Thymus (tissue), 11 donors: Measurements from ENCODE around the gene CACNA1G. TPM values are rescaled to one million over a fixed set of nuclear protein-coding genes. Genes with fewer than 3 reads are reported as not detected.

Experiments
- DNase-seq, 9 donors: peaks; one replicate each; pipeline ENCODE4 v3.0.0-alpha.2; 2013; ENCODE audit warnings: low spot score in 9 of 9, low read depth in 6 of 9, missing footprints in 1 of 9
- H3K27ac ChIP-seq, 2 donors: one replicate each; pipeline ENCODE4 v1.5.1; 2013; ENCODE audit warnings: control low read depth in 1 of 2, low read depth in 1 of 2, low read length in 1 of 2, mild to moderate bottlenecking in 1 of 2, moderate library complexity in 1 of 2
- H3K27me3 ChIP-seq, 2 donors: one replicate each; pipeline ENCODE4 v1.5.1; 2013; ENCODE audit warnings: low read length in 1 of 2; ENCODE audit not compliant: control insufficient read depth in 2 of 2, insufficient read depth in 1 of 2
- H3K36me3 ChIP-seq, 2 donors: one replicate each; pipeline ENCODE4 v1.5.1; 2013; ENCODE audit warnings: low read length in 1 of 2, mild to moderate bottlenecking in 1 of 2, moderate library complexity in 1 of 2; ENCODE audit not compliant: control insufficient read depth in 2 of 2, insufficient read depth in 2 of 2
- H3K4me1 ChIP-seq, 2 donors: one replicate each; pipeline ENCODE4 v1.5.1; 2013; ENCODE audit warnings: low read length in 2 of 2; ENCODE audit not compliant: control insufficient read depth in 2 of 2, insufficient read depth in 2 of 2
- H3K4me3 ChIP-seq, 2 donors: one replicate each; pipeline ENCODE4 v1.5.1; 2013; ENCODE audit warnings: low read length in 2 of 2, control low read depth in 1 of 2, mild to moderate bottlenecking in 1 of 2
- H3K9me3 ChIP-seq, 2 donors: one replicate each; pipeline ENCODE4 v1.5.1; 2013; ENCODE audit warnings: low read length in 1 of 2, mild to moderate bottlenecking in 1 of 2; ENCODE audit not compliant: control insufficient read depth in 2 of 2, insufficient read depth in 1 of 2
- WGBS: extraction: QIAGEN DNeasy Blood & Tissue Kit; methylation state at CpG from one replicate; pipeline ENCODE4 v1.1.7; 2013; 5-methylcytosine and 5-hydroxymethylcytosine counted together
- polyA plus RNA-seq: library from polyadenylated mRNA; stranded (reverse); fragments of 200-250 nt; gene quantifications from one replicate; pipeline ENCODE4 v1.2.3, GENCODE V29; 2013
- total RNA-seq: library from RNA; stranded (reverse); fragments of 120-200 nt; gene quantifications from one replicate; pipeline ENCODE4 v1.2.4, GENCODE V29; 2013
- donor health status: healthy.

The CACNA1G gene
- total and polyA plus RNA-seq, 2 donors, result 0.27 to 0.38 TPM

GRCh38 chr17:50560931-50561745, 623 bp downstream of the CACNA1G start:
- H3K27ac ChIP-seq, result no peak overlapping the region
- H3K9me3 ChIP-seq, result peaks cover 1 to 6% of the 10 kb centered on the region in 2 donors
- H3K36me3 ChIP-seq, result no peaks in the 10 kb centered on the region
- WGBS, result 2% methylated on average over 88 of the region's 88 CpGs
- H3K4me1 ChIP-seq, result peaks cover 5 to 47% of the 10 kb centered on the region in 2 donors
- peaks cover 85 to 100% of the 10 kb centered on the region in 2 donors for H3K27me3 ChIP-seq
- peak overlapping the region in 1 of 2 donors; percentile 54 for H3K4me3 ChIP-seq
- no peak for DNase-seq

- Histone ChIP-seq H3K36me3 (no peaks in the 10 kb centered on the region), H3K27ac (no peak overlapping the region), H3K9me3 (peaks cover 1 to 6% of the 10 kb centered on the region in 2 donors), H3K27me3 (peaks cover 84 to 100% of the 10 kb centered on the region in 2 donors), H3K4me1 (peaks cover 5 to 47% of the 10 kb centered on the region in 2 donors), H3K4me3 (peak overlapping the region in 1 of 2 donors; percentile 54)
- DNase-seq, result no peak
- 2% methylated on average over 27 of the region's 27 CpGs for WGBS
Measured at GRCh38 chr17:50561746-50562141, 1.2 kb downstream of the CACNA1G start.

GRCh38 chr17:50562242-50563091, 2.0 kb downstream of the CACNA1G start:
- peaks cover 5 to 47% of the 10 kb centered on the region in 2 donors for H3K4me1 ChIP-seq
- peaks cover 77 to 100% of the 10 kb centered on the region in 2 donors for H3K27me3 ChIP-seq
- no peak for DNase-seq
- H3K4me3 ChIP-seq, result no peak overlapping the region
- 14% methylated on average over 22 of the region's 22 CpGs for WGBS
- no peak overlapping the region for H3K27ac ChIP-seq
- H3K9me3 ChIP-seq, result peaks cover 1 to 6% of the 10 kb centered on the region in 2 donors
- H3K36me3 ChIP-seq, result no peaks in the 10 kb centered on the region

- Histone ChIP-seq H3K36me3 (no peaks in the 10 kb centered on the region), H3K27ac (no peak overlapping the region), H3K4me3 (no peak overlapping the region), H3K27me3 (peaks cover 70 to 100% of the 10 kb centered on the region in 2 donors), H3K4me1 (peaks cover 5 to 47% of the 10 kb centered on the region in 2 donors), H3K9me3 (peaks cover 1 to 6% of the 10 kb centered on the region in 2 donors)
- 61% methylated on average over 4 of the region's 4 CpGs for WGBS
- DNase-seq, result no peak
Measured at GRCh38 chr17:50563092-50563511, 2.6 kb downstream of the CACNA1G start.

GRCh38 chr17:50564916-50565315, 4.4 kb downstream of the CACNA1G start:
- DNase-seq, result no peak
- no peaks in the 10 kb centered on the region for H3K36me3 ChIP-seq
- H3K27me3 ChIP-seq, result peaks cover 52 to 90% of the 10 kb centered on the region in 2 donors
- no peak overlapping the region for H3K4me3 ChIP-seq
- H3K27ac ChIP-seq, result no peak overlapping the region
- peaks cover 0 to 3% of the 10 kb centered on the region in 2 donors for H3K9me3 ChIP-seq
- 40% methylated on average over 19 of the region's 19 CpGs for WGBS
- H3K4me1 ChIP-seq, result peaks cover 5 to 33% of the 10 kb centered on the region in 2 donors

GRCh38 chr17:50565402-50566350, 5.2 kb downstream of the CACNA1G start:
- no peak for DNase-seq
- H3K36me3 ChIP-seq, result no peaks in the 10 kb centered on the region
- 46% methylated on average over 10 of the region's 10 CpGs for WGBS
- no peak overlapping the region for H3K27ac ChIP-seq
- peaks cover 45 to 86% of the 10 kb centered on the region in 2 donors for H3K27me3 ChIP-seq
- H3K9me3 ChIP-seq, result peaks cover 0 to 3% of the 10 kb centered on the region in 2 donors
- no peak overlapping the region for H3K4me3 ChIP-seq
- H3K4me1 ChIP-seq, result peaks cover 5 to 29% of the 10 kb centered on the region in 2 donors

- H3K9me3 ChIP-seq, result peaks cover 0 to 3% of the 10 kb centered on the region in 2 donors
- WGBS, result 62% methylated on average over 2 of the region's 2 CpGs
- no peak overlapping the region for H3K27ac ChIP-seq
- DNase-seq, result no peak
- peaks cover 0 to 20% of the 10 kb centered on the region in 2 donors for H3K4me1 ChIP-seq
- H3K4me3 ChIP-seq, result no peak overlapping the region
- no peaks in the 10 kb centered on the region for H3K36me3 ChIP-seq
- H3K27me3 ChIP-seq, result peaks cover 34 to 80% of the 10 kb centered on the region in 2 donors
Measured at GRCh38 chr17:50566886-50567285, 6.4 kb downstream of the CACNA1G start.

- H3K36me3 ChIP-seq, result no peaks in the 10 kb centered on the region
- no peaks in the 10 kb centered on the region for H3K9me3 ChIP-seq
- 94% methylated on average over 12 of the region's 12 CpGs for WGBS
- H3K27me3 ChIP-seq, result peaks cover 18 to 65% of the 10 kb centered on the region in 2 donors
- no peak overlapping the region for H3K27ac ChIP-seq
- H3K4me3 ChIP-seq, result no peak overlapping the region
- no peak for DNase-seq
- peaks cover 0 to 10% of the 10 kb centered on the region in 2 donors for H3K4me1 ChIP-seq
Measured at GRCh38 chr17:50568659-50569058, 8.1 kb downstream of the CACNA1G start.
